ENCODE measurements around the gene DOK4.

DOK4 gene

DNA sequence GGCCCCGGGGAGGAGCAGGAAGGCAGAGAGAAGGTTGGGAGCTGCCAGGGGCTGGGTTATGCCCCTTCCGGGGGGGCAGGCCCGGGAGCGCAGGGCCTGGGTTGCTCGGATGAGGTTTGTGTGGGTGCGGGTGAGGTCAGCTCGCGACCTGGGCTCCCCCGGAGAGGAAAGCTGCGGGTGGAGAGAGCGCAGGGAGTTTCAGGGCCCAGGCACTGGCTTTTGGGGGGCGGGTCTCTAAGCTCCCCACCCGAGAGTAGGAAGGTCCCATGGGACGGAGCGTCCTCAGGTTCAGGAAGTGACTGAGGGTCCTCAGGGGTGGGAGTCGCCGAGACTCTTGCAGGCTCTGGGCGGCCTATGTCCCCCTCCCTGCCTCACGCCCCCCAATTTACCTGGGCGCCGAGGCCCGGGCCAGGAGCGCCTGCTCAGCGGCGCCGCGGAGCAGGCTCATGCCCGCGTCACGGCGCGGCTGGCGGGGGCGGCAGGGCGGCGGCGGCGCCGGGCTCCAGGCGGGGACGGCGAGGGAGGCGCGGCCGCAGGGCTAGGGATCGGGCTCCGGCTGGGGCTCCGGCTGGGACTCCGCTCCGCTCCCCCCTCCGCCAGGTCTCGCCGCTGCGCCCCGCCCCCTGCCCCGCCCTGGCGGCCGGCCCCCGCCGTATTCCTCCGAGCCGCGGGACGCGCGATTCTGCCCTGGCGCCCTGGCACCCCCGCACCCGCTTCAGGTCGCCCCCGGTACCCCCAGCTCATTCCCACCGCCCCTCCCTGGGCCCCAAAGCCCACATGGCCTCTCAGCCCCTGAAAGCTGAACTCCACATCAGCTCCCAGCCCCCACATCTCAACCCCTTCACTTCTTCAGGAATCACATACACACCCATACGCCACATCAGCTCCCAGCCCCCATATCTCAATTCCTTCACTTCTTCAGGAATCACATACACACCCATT is at the start of gene DOK4:
TSS of gene DOK4 (minus strand) at position 578 of the 942 bp plus-strand sequence. CDS start 6,986 bp downstream, outside the sequence.
- DNase-seq: peak; percentile 77 to 89
- TF ChIP-seq GATA1 (IDR thresholded peaks at IDR 0.05; ENCODE audit: low read depth, low read length) (no peak), POLR2A (IDR thresholded peaks at IDR 0.05; ENCODE audit: low read length) (no peak)

DNA sequence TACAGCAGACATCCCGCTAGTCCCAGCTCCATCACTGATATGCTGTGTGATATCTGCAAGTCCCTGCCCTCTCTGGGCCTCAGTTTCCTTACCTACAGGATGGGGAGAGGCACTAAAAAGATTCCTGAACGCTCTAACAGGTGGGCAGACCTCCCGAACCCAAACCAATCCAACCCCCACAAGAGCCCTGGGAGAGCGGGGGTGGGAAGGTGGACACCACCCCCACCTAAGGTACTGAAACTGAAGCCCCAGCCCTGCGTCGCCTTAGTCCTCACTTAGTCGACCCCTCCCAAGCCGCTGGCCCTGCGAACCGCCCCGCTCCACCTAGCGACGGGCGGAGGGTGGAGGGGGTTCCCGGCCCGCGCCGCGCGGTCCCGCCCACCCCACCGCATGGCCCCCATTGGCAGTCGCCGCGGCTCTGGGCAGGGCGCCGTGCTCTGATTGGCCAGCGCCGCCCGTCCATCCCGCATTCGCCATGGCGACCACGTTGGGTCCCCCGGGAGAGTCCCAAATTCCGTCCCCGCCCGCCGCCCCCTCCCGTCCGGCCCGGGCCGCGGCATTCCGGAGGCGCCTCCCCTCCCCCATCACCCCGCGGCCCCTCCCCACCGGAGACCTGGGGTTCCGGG is 49.5 kb upstream of the DOK4 start:
- peak; percentile 87 to 91 for DNase-seq
- TF ChIP-seq POLR2A (IDR thresholded peaks at IDR 0.05; ENCODE audit: low read length) (no peak), GATA1 (IDR thresholded peaks at IDR 0.05; ENCODE audit: low read depth, low read length) (no peak)

DNA sequence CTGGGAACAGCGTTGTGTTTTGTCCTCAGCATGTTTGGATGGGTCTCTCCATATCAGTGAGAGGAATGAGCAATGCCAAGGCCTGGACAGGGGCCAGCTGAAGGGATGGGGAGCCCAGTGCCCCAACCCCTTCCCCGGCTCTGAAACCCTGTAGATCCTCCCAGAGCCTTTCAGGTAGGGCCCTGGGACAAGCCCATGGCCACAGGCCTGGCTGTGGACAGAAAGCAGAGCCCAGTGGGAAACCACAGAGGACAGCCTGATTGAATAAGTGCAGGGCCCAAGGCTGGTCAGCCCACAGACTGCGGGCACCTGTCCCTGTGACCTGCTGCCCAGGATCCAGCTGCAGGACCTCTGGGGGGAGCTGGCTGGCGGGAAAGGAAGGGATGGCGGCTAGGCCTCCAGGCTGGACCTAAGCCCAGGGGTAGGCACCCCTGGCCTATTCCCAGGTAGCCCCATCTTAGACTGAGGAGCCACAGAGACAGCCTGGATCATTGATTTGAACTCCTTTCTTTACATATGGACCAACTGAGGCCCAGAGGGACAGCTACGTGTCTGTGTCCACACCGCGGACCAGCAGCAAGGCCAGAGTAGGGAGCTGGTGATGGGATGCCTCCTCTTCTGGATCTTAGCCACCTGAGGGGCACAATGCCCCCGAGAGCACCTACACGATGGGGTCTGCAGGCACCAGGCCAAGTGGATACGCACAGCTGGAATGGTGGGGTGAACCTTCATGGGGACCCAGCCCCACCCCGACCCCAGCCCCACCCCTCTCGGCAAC is 48.8 kb upstream of the DOK4 start:
- DNase-seq: no peak
- TF ChIP-seq GATA1 (IDR thresholded peaks at IDR 0.05; ENCODE audit: low read depth, low read length): no peak
- no peak for TF ChIP-seq POLR2A (IDR thresholded peaks at IDR 0.05; ENCODE audit: low read length)

DNA sequence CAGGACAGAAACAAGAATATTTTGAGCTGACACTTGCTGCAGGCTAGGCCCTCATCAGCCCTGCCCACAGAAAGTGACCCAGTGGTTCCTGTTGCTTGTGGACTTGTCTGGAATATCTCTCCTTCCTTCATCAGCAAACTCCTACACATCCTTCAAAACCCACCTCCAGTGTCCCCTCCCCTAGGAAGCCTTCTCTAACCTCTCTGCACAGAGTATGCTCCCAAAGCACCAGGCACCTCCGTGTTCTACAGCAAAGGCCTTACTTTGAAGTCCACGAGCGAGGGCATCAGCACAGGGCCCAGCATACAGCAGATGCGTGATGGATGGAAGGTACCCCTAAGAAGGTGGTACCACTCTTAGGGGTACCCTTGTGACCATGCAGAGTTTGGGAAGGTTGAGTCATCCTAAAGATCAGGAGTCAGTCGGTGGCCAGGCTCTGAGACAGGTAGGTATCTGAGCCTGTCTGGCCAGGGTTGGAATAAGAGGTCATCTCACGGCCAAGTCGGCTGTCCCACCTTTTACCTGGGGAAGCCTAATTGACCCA is 48.1 kb upstream of the DOK4 start:
- DNase-seq: peak in 1 of 2 experiments; percentile 21
- TF ChIP-seq GATA1 (IDR thresholded peaks at IDR 0.05; ENCODE audit: low read depth, low read length) (no peak), POLR2A (IDR thresholded peaks at IDR 0.05; ENCODE audit: low read length) (no peak)

DNA sequence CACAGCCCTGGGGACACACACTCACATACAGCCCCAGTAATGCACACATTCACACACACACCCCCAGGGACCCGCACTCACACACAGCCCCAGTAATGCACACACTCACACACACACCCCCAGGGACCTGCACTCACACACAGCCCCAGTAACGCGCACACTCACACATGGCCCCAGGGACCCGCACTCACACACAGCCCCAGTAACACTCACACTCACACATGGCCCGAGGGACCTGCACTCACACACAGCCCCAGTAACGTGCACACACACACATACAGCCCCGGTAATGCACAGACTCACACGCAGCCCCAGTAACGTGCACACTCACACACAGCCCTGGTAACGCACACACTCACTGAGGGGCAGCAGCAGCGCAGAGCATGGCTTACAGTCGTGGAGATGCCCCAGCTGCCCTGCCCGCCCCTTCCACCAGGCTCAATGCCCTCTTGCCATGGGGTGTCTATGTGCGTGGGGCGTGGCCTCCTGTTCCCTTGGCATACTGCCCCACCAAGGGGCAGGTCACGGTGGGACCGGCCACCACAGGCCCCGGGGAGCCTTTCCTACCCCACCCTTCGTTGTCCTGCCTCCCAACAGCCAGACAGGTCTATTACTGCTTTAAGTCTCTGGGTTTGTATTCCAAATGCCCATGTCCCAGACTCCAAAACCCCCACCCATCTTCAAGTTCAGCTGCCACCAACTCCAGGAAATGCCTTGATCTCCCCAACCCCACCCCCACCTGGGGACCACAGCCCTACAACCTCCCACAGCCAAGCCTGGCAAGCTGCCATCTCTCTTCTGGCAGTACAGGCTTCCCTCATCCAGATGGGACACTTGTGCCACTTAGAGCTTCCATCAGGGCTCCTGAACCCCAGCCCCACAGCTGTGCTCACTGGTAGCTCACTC is 47.4 kb upstream of the DOK4 start:
- TF ChIP-seq GATA1 (IDR thresholded peaks at IDR 0.05; ENCODE audit: low read depth, low read length) (no peak), POLR2A (IDR thresholded peaks at IDR 0.05; ENCODE audit: low read length) (no peak)
- no peak for DNase-seq

DNA sequence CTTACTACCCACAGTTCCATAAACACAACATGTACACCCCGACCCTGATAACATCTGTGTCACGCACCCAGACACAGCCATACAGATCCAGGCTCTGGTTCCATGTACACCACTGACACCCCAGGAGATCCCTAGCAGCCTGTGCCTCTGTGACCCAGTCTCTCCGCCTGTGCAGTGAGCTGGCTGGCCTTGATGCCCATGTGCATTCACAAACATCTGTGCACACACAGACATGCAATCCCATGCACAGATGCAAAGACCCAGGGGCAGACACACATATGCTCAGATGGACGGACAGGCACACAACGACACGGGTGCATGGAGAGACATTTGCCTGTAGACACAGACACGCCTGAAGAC is 46.0 kb upstream of the DOK4 start:
- DNase-seq: no peak
- TF ChIP-seq GATA1 (IDR thresholded peaks at IDR 0.05; ENCODE audit: low read depth, low read length): no peak
- TF ChIP-seq POLR2A (IDR thresholded peaks at IDR 0.05; ENCODE audit: low read length): no peak

DNA sequence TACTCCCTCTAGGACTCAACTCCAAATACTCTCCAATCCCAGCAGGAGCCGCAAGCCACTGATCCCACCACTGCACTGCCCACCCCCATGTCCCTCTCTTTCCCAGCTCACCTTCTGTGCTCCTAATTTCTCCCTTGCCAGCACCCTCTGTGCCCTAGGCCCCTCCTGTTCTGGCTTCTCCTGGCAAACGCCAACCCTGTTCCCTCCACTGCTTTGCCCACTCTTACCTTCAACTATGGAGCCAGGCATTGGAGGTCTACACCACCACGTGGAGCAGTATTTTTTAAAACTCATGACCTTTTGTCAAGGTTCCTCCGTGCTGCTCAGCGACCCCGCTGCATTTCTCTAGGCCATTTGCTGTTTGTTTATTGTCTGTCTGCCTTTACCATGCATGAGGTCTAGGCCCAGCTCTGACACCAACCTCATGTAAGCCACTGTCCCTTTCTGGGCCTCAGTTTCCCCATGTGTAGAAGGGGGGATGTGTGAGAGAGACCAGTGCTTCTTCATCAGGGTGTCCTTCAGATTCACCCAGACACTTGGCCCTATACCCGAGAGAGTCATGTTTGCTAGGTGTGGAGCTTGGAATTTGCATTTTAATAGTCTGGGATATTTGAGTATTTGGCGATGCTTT is 45.5 kb upstream of the DOK4 start:
- TF ChIP-seq GATA1 (IDR thresholded peaks at IDR 0.05; ENCODE audit: low read depth, low read length): no peak
- TF ChIP-seq POLR2A (IDR thresholded peaks at IDR 0.05; ENCODE audit: low read length): no peak
- DNase-seq: no peak

DNA sequence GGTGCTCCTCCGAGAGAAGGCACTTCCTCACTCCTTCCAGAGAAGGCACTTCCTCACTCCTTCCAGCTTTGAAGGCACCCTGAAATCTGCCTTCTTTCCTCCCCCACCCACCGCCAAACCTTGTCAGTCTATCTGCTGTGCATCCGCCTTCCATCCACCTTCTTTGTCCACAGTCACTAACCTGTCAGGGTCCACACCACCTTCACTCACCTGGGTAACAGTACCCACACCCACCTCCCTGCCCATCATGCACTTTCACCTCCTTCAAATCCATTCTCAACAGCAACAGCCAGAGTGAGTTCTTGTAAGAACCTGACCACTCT is 44.9 kb upstream of the DOK4 start:
- TF ChIP-seq GATA1 (IDR thresholded peaks at IDR 0.05; ENCODE audit: low read depth, low read length) (no peak), POLR2A (IDR thresholded peaks at IDR 0.05; ENCODE audit: low read length) (no peak)
- no peak for DNase-seq

DNA sequence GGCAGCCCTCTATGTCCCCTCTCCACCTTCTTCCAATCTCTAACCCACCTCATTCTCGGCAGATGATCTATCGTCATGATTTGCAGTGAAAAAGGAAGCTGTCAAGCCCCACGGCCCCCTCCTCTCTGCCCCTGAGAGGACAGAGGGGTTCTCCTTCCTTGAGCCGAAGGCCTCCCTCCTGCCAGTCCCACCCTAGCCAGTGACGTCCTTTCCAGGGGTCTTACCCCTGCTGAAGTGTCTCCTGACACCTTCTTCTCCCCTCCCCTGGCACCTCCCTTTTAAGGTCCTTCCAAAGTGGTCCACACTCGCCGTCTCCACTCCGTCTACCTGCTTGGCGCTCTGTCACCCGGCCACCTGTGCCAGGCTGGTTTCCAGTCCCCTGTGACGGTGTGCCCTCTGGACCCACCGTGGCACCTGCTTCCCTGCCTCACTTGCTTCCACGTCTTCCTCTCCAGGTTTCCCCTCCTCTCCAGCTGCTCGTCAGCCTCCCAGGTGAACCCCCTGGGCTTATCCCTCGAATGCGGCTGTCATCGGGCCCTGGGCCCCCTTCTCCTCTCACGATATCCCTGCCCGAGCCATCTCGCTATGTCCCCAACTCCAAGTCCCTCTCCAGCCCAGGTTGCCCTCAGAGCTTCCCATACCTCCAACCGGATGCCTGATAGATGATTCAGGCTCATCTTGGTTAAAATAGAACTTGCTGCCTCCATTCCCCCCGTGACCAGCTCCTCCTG is 44.4 kb upstream of the DOK4 start:
- DNase-seq: no peak
- TF ChIP-seq POLR2A (IDR thresholded peaks at IDR 0.05; ENCODE audit: low read length) (no peak), GATA1 (IDR thresholded peaks at IDR 0.05; ENCODE audit: low read depth, low read length) (no peak)

DNA sequence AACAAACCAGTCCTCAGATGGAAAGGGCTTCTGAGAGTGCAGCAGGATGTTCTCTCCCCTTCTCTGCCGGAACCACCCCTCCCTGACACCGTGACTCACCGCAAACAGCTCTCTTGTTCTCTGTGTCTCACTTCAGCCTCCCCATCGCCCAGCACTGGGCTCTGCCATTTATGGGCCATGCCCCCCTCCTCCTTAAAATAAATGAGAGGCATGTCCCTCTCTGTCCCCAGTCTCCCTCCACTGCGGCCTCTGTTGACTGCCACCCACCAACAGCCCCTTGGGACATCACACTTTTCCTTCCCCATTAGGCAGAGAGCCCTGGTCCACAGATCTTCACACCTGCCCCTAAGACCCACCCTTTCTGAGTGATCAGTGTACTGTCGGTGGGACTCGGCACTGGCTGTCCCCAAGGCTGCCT is 43.8 kb upstream of the DOK4 start:
- no peak for DNase-seq
- TF ChIP-seq POLR2A (IDR thresholded peaks at IDR 0.05; ENCODE audit: low read length) (no peak), GATA1 (IDR thresholded peaks at IDR 0.05; ENCODE audit: low read depth, low read length) (no peak)

DNA sequence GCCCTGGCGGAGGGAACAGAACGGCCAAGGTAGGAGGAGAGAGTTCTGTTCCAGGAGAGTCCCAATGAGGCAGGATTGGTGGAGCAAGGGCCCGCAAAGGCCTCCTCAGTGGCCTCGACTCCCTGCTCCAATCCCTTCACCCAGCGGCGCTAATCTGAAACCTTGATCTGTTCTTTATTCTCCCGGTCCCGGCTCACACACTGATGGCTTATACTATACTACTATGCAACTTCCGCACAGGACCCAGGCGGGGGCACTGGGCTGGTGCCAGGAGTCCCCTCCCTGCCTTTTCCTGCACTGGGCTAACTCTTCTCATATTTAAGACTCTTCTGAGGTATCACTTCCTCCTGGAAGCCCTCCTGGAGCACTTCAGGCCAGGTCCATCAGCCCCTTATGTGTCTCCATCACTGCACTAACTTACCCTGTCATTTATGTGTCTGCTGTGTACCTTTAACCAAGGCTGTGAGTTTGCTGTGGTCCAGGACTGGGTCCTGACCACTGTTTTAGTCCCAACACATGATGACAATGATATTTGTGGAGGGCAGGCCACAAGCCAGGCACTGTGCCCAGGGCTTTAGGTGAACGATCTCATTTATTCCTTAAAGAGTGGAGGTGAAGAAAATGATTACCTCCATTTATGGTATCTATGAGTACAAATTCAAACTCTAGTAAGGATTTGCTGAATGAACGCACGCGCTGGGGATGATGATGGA is 43.3 kb upstream of the DOK4 start:
- no peak for DNase-seq
- no peak for TF ChIP-seq POLR2A (IDR thresholded peaks at IDR 0.05; ENCODE audit: low read length)
